Right atrium auricular region (tissue), 2 donors: ENCODE results near the gene FLT4. TPM values are rescaled to one million over a fixed set of nuclear protein-coding genes. Genes with fewer than 3 reads are reported as not detected.

Experiments
- DNase-seq: peaks from one replicate; pipeline ENCODE4 v3.0.0-alpha.2; 2019; ENCODE audit warnings: low spot score
- H3K27ac ChIP-seq, 2 donors: fragments of 200-600 bp; sonication (generic); 1 replicate in 1 of 2; 2 replicates in 1 of 2; pipeline ENCODE4 v1.5.1; 2016 to 2019
- H3K27me3 ChIP-seq, 2 donors: fragments of 200-600 bp; sonication (generic); one replicate each; pipeline versions ENCODE4 v1.5.1 to v1.6.0; 2017 to 2019
- H3K36me3 ChIP-seq: fragments of 200-600 bp; sonication (generic); one replicate; pipeline ENCODE4 v1.5.1; 2016
- H3K4me1 ChIP-seq, 2 donors: fragments of 200-600 bp; sonication (generic); one replicate each; pipeline versions ENCODE4 v1.5.1 to v1.6.0; 2017 to 2019
- H3K4me3 ChIP-seq, 2 donors: fragments of 200-600 bp; sonication (generic); 1 replicate in 1 of 2; 2 replicates in 1 of 2; pipeline ENCODE4 v1.5.1; 2017 to 2019; ENCODE audit warnings: mild to moderate bottlenecking in 1 of 2, moderate library complexity in 1 of 2
- H3K9me3 ChIP-seq, 2 donors: fragments of 200-600 bp; sonication (generic); one replicate each; pipeline ENCODE4 v1.5.1; 2019
- CTCF ChIP-seq, 2 donors: fragments of 200-600 bp; sonication (generic); IDR thresholded peaks; one replicate each; pipeline ENCODE4 v1.5.1; 2019; ENCODE audit warnings: antibody characterized with exemption in 2 of 2
- total RNA-seq, 2 donors: library from RNA; depleted of rRNA; stranded (reverse); fragments of >200 nt; gene quantifications; one replicate each; pipeline ENCODE4 v1.1.0, GENCODE V29; 2016

Gene FLT4
- total RNA-seq, 2 donors from 2014 or later = 2.0 to 4.2 TPM

GRCh38 chr5:180602481-180603075 lies 46.8 kb downstream of the FLT4 start:
- Histone ChIP-seq H3K4me1 (no peaks in the 10 kb centered on the region), H3K9me3 (no peaks in the 10 kb centered on the region), H3K27me3 (no peaks in the 10 kb centered on the region), H3K36me3 (no peaks in the 10 kb centered on the region), H3K4me3 (no peak overlapping the region), H3K27ac (no peak overlapping the region)
- DNase-seq = no peak
- no peak for TF ChIP-seq CTCF (IDR thresholded peaks at IDR 0.05)

- no peak for DNase-seq
- Histone ChIP-seq H3K4me1 (no peaks in the 10 kb centered on the region), H3K4me3 (no peak overlapping the region), H3K27ac (no peak overlapping the region), H3K27me3 (no peaks in the 10 kb centered on the region), H3K9me3 (no peaks in the 10 kb centered on the region), H3K36me3 (no peaks in the 10 kb centered on the region)
- TF ChIP-seq CTCF (IDR thresholded peaks at IDR 0.05) = no peak
These were observed 47.6 kb downstream of the FLT4 start for GRCh38 chr5:180601591-180602480.

GRCh38 chr5:180600554-180601041 lies 48.8 kb downstream of the FLT4 start:
- TF ChIP-seq CTCF (IDR thresholded peaks at IDR 0.05) = no peak
- H3K27ac ChIP-seq = no peak overlapping the region
- H3K27me3 ChIP-seq = no peaks in the 10 kb centered on the region
- DNase-seq = no peak
- no peaks in the 10 kb centered on the region for H3K4me1 ChIP-seq
- H3K36me3 ChIP-seq = no peaks in the 10 kb centered on the region
- no peaks in the 10 kb centered on the region for H3K9me3 ChIP-seq
- H3K4me3 ChIP-seq = no peak overlapping the region

GRCh38 chr5:180599981-180600553 lies 49.3 kb downstream of the FLT4 start:
- H3K9me3 ChIP-seq = no peaks in the 10 kb centered on the region
- no peaks in the 10 kb centered on the region for H3K4me1 ChIP-seq
- no peaks in the 10 kb centered on the region for H3K36me3 ChIP-seq
- H3K27ac ChIP-seq = no peak overlapping the region
- no peak for TF ChIP-seq CTCF (IDR thresholded peaks at IDR 0.05)
- DNase-seq = no peak
- H3K27me3 ChIP-seq = no peaks in the 10 kb centered on the region
- no peak overlapping the region for H3K4me3 ChIP-seq

- Histone ChIP-seq H3K4me1 (no peaks in the 10 kb centered on the region), H3K9me3 (no peaks in the 10 kb centered on the region), H3K4me3 (no peak overlapping the region), H3K27me3 (no peaks in the 10 kb centered on the region), H3K36me3 (no peaks in the 10 kb centered on the region), H3K27ac (no peak overlapping the region)
- DNase-seq = no peak
- TF ChIP-seq CTCF (IDR thresholded peaks at IDR 0.05) = no peak
These were observed 49.8 kb downstream of the FLT4 start for GRCh38 chr5:180599590-180599914.
